Left ventricle myocardium inferior (tissue), 1 donor: ENCODE results near the gene P2RY6. TPM values are rescaled to one million over a fixed set of nuclear protein-coding genes. Genes with fewer than 3 reads are reported as not detected.
"Not testable (repeated sequence)": the region's sequence is repeated elsewhere in the genome, so short reads cannot be mapped to it uniquely, and the experiment has no call there.

ENCODE experiments used
- DNase-seq: peaks from one replicate; pipeline ENCODE4 v3.0.0-alpha.2; 2020
- H3K27ac ChIP-seq: fragments of 200-600 bp; replicated peaks from 2 replicates; pipeline ENCODE4 v1.8.0; 2021
- H3K27me3 ChIP-seq: fragments of 200-600 bp; 2 replicates; pipeline ENCODE4 v1.8.0; 2021; ENCODE audit warnings: low read depth
- H3K36me3 ChIP-seq: fragments of 200-600 bp; 2 replicates; pipeline ENCODE4 v1.8.0; 2021
- H3K4me1 ChIP-seq: fragments of 200-600 bp; 2 replicates; pipeline ENCODE4 v1.8.0; 2021
- H3K4me3 ChIP-seq: fragments of 200-600 bp; 2 replicates; pipeline ENCODE4 v1.8.0; 2021; ENCODE audit warnings: mild to moderate bottlenecking, moderate library complexity
- H3K9me3 ChIP-seq: fragments of 200-600 bp; replicated peaks from 2 replicates; pipeline ENCODE4 v1.8.0; 2021
- CTCF ChIP-seq: fragments of 200-600 bp; IDR thresholded peaks from 2 replicates; pipeline ENCODE4 v1.8.0; 2021; ENCODE audit warnings: antibody characterized with exemption, mild to moderate bottlenecking, borderline replicate concordance
- intact Hi-C: fragments of 100-400 bp; cut with micrococcal nuclease; formaldehyde crosslinking; loops from one replicate; pipeline ENCODE4 v1.11.0; 2022
- total RNA-seq: library from RNA; stranded (reverse); fragmentation: NEBNext Ultra II Directional; extraction: Animal tissue kit (Norgen Biotek cat#: 25700); gene quantifications from one replicate; pipeline ENCODE4 v1.2.1, GENCODE V29; 2021
- donor health status: DM: no; HTN: yes; CAD: no; lungs with severe emphysema.

The P2RY6 gene
- total RNA-seq, 1 donor from 2014 or later, result 2.2 TPM

- intact Hi-C loops, result no loop called here
- Histone ChIP-seq H3K27ac (peak overlapping the region; percentile 74), H3K36me3 (peaks cover 8% of the 10 kb centered on the region), H3K4me3 (no peak overlapping the region), H3K4me1 (peaks cover 61% of the 10 kb centered on the region), H3K9me3 (no peaks in the 10 kb centered on the region), H3K27me3 (no peaks in the 10 kb centered on the region)
- no peak for DNase-seq
- no peak for TF ChIP-seq CTCF
These were observed 42.0 kb upstream of the P2RY6 start for GRCh38 chr11:73229896-73230875.

- no peak for TF ChIP-seq CTCF
- H3K4me1 ChIP-seq, result peaks cover 63% of the 10 kb centered on the region
- H3K27ac ChIP-seq, result no peak overlapping the region
These were observed 41.2 kb upstream of the P2RY6 start for GRCh38 chr11:73230931-73231330.

GRCh38 chr11:73232487-73232886, 39.7 kb upstream of the P2RY6 start:
- H3K36me3 ChIP-seq, H3K27ac ChIP-seq, H3K4me3 ChIP-seq, H3K27me3 ChIP-seq, DNase-seq, H3K9me3 ChIP-seq, intact Hi-C loops: not testable (repeated sequence)
- H3K4me1 ChIP-seq, result peaks cover 75% of the 10 kb centered on the region

More at GRCh38 chr11:73230931-73231330, 41.2 kb upstream of the P2RY6 start:
- intact Hi-C loops, result no loop called here
- Histone ChIP-seq H3K4me3 (no peak overlapping the region), H3K9me3 (no peaks in the 10 kb centered on the region), H3K27me3 (no peaks in the 10 kb centered on the region), H3K36me3 (peaks cover 8% of the 10 kb centered on the region)
- DNase-seq, result no peak

- no peak for DNase-seq
- intact Hi-C loops, result no loop called here
These were observed 38.9 kb upstream of the P2RY6 start for GRCh38 chr11:73233211-73233610.

GRCh38 chr11:73233692-73234470, 38.3 kb upstream of the P2RY6 start:
- intact Hi-C loops, result no loop called here

More at GRCh38 chr11:73233211-73233610, 38.9 kb upstream of the P2RY6 start:
- Histone ChIP-seq H3K4me3 (no peak overlapping the region), H3K4me1 (peaks cover 75% of the 10 kb centered on the region), H3K27ac (peak overlapping the region; percentile 9), H3K27me3 (no peaks in the 10 kb centered on the region), H3K36me3 (peaks cover 8% of the 10 kb centered on the region), H3K9me3 (no peaks in the 10 kb centered on the region)
- TF ChIP-seq CTCF, result no peak

More at GRCh38 chr11:73233692-73234470, 38.3 kb upstream of the P2RY6 start:
- H3K27me3 ChIP-seq, result no peaks in the 10 kb centered on the region
- DNase-seq, result no peak
- H3K36me3 ChIP-seq, result peaks cover 8% of the 10 kb centered on the region
- H3K27ac ChIP-seq, result peak overlapping the region; percentile 9
- H3K4me1 ChIP-seq, result peaks cover 75% of the 10 kb centered on the region
- no peak for TF ChIP-seq CTCF
- H3K9me3 ChIP-seq, result no peaks in the 10 kb centered on the region
- H3K4me3 ChIP-seq, result no peak overlapping the region
